HepG2 (cell line): Measurements from ENCODE around the gene CXCL17. TPM values are rescaled to one million over a fixed set of nuclear protein-coding genes. Genes with fewer than 3 reads are reported as not detected.

Experiments used
- AKNA ChIP-seq: sonication (generic); formaldehyde crosslinking; IDR thresholded peaks from 2 replicates; pipeline ENCODE4 v1.4.0; 2020; ENCODE audit warnings: missing genetic modification reagents, borderline replicate concordance
- EP300 ChIP-seq, 3 experiments: sonication (generic) in 1 of 3; formaldehyde crosslinking in 1 of 3; IDR thresholded peaks; 2 replicates each; pipeline versions ENCODE4 v1.5.1 to v1.6.1; 2011 to 2020; ENCODE audit warnings: low read depth in 2 of 3, low read length in 2 of 3, borderline replicate concordance in 1 of 3, improper control_type of control experiment in 1 of 3, mild to moderate bottlenecking in 1 of 3, missing genetic modification reagents in 1 of 3, moderate library complexity in 1 of 3
- ETV5 ChIP-seq: IDR thresholded peaks from 2 replicates; pipeline ENCODE4 v1.6.1; 2018; ENCODE audit warnings: missing biosample characterization, missing genetic modification reagents, inconsistent platforms, borderline replicate concordance
- HHEX ChIP-seq: IDR thresholded peaks from 2 replicates; pipeline ENCODE4 v1.6.1; 2016; ENCODE audit warnings: control low read depth
- NCOR1 ChIP-seq: fragments of 200-600 bp; sonication (generic); IDR thresholded peaks from 2 replicates; pipeline ENCODE4 v1.7.0; 2017; ENCODE audit warnings: antibody characterized with exemption, low read length, borderline replicate concordance
- SKI ChIP-seq: fragments of 450-650 bp; IDR thresholded peaks from one replicate; pipeline ENCODE4 v1.6.1; 2018; ENCODE audit warnings: mild to moderate bottlenecking; ENCODE audit not compliant: partially characterized antibody
- ZNF720 ChIP-seq: sonication (generic); formaldehyde crosslinking; IDR thresholded peaks from 2 replicates; pipeline ENCODE4 v1.4.0; 2020; ENCODE audit warnings: missing genetic modification reagents
- ZNF775 ChIP-seq: sonication (generic); formaldehyde crosslinking; IDR thresholded peaks from 2 replicates; pipeline ENCODE4 v1.4.0; 2020; ENCODE audit warnings: missing genetic modification reagents, mild to moderate bottlenecking, moderate library complexity, borderline replicate concordance
- ZNF879 ChIP-seq: sonication (generic); formaldehyde crosslinking; IDR thresholded peaks from 2 replicates; pipeline ENCODE4 v1.8.1; 2023; ENCODE audit warnings: missing genetic modification reagents
- polyA plus RNA-seq, 8 experiments: library from polyadenylated mRNA; depleted of rRNA in 3 of 8; stranded (reverse) in 7 of 8; unstranded in 1 of 8; fragments of >200 nt; fragmentation: Illumina TruSeq in 4 of 8; extraction: Trizol in 4 of 8; gene quantifications; 2 replicates each; pipeline versions ENCODE4 v1.2.1 to v1.2.3, GENCODE V29; 2011 to 2016; ENCODE audit warnings: low read depth in 4 of 8, missing spikeins in 1 of 8, mixed read lengths in 1 of 8; ENCODE audit not compliant: insufficient read depth in 1 of 8
- total RNA-seq, 5 experiments: library from RNA; depleted of rRNA; stranded (reverse); fragments of >200 nt; fragmentation: Illumina TruSeq; extraction: Trizol; gene quantifications; 2 replicates each; pipeline ENCODE4 v1.2.3, GENCODE V29; 2016; ENCODE audit warnings: low read depth in 1 of 5
- TF ChIP-seq, protein P1 (sequence below), 2 experiments: fragments of 450-650 bp in 1 of 2; sonication (generic) in 1 of 2; formaldehyde crosslinking in 1 of 2; IDR thresholded peaks; 2 replicates each; pipeline versions ENCODE4 v1.6.1 to v1.8.0; 2016 to 2022; ENCODE audit warnings: antibody characterized with exemption in 1 of 2, mild to moderate bottlenecking in 1 of 2, missing genetic modification reagents in 1 of 2
- TF ChIP-seq, protein P2 (sequence below): IDR thresholded peaks from 2 replicates; pipeline ENCODE4 v1.6.1; 2016; ENCODE audit warnings: low read depth

The CXCL17 gene
- total and polyA plus RNA-seq, 2 of the 13 experiments (the other 11 are each of a cell fraction or from before 2014, with no cell fraction given) = 0.12 TPM; not detected in 1

DNA sequence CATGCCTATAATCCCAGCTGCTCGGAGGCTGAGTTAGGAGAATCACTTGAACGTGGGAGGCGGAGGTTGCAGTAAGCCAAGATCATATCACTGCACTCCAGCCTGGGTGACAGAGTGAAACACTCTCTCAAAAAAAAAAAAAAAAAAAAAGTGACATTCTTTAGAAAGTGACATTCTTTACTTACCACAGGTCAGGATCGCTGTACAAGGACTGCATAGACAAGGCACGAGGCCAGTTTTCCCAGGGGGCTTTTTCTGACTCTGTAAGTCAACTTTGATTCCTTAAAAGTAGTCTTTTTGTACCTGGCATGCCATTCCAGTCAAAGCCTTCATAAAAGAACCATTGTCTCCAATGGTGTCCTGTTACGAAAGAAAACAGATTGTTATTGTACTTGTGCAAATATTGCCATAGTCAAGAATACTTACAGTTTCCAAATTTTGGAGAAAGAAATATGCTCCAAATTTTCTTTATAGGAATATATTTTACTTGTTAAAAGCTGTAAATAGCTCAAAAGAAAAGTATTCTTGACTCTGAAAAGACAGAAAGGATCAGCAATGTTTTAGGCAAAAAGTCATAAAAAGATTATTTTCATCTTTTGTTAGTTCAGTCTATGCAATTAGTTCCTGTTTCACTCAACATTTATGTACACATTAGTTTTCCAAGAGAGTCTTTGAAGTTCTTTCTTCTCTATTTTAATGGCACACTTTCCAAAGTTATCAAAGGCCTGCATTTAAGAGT is 46.2 kb upstream of the CXCL17 start (continued):
- TF ChIP-seq, protein P1, sequence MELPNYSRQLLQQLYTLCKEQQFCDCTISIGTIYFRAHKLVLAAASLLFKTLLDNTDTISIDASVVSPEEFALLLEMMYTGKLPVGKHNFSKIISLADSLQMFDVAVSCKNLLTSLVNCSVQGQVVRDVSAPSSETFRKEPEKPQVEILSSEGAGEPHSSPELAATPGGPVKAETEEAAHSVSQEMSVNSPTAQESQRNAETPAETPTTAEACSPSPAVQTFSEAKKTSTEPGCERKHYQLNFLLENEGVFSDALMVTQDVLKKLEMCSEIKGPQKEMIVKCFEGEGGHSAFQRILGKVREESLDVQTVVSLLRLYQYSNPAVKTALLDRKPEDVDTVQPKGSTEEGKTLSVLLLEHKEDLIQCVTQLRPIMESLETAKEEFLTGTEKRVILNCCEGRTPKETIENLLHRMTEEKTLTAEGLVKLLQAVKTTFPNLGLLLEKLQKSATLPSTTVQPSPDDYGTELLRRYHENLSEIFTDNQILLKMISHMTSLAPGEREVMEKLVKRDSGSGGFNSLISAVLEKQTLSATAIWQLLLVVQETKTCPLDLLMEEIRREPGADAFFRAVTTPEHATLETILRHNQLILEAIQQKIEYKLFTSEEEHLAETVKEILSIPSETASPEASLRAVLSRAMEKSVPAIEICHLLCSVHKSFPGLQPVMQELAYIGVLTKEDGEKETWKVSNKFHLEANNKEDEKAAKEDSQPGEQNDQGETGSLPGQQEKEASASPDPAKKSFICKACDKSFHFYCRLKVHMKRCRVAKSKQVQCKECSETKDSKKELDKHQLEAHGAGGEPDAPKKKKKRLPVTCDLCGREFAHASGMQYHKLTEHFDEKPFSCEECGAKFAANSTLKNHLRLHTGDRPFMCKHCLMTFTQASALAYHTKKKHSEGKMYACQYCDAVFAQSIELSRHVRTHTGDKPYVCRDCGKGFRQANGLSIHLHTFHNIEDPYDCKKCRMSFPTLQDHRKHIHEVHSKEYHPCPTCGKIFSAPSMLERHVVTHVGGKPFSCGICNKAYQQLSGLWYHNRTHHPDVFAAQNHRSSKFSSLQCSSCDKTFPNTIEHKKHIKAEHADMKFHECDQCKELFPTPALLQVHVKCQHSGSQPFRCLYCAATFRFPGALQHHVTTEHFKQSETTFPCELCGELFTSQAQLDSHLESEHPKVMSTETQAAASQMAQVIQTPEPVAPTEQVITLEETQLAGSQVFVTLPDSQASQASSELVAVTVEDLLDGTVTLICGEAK (IDR thresholded peaks at IDR 0.05) = no peak
- TF ChIP-seq, protein P1 (CRISPR knock-in tag; IDR thresholded peaks at IDR 0.05) = no peak; the same call in 1 of the 2 replicates
- TF ChIP-seq, protein P2, sequence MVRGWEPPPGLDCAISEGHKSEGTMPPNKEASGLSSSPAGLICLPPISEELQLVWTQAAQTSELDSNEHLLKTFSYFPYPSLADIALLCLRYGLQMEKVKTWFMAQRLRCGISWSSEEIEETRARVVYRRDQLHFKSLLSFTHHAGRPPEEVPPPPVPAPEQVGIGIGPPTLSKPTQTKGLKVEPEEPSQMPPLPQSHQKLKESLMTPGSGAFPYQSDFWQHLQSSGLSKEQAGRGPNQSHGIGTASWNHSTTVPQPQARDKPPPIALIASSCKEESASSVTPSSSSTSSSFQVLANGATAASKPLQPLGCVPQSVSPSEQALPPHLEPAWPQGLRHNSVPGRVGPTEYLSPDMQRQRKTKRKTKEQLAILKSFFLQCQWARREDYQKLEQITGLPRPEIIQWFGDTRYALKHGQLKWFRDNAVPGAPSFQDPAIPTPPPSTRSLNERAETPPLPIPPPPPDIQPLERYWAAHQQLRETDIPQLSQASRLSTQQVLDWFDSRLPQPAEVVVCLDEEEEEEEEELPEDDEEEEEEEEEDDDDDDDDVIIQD = no peak
- peak; percentile 48; the same call in 1 of the 2 replicates for TF ChIP-seq ETV5 (CRISPR knock-in tag)
- peak; percentile 56 for TF ChIP-seq SKI
- peak; percentile 96 for TF ChIP-seq NCOR1
- no peak for TF ChIP-seq ZNF879
- TF ChIP-seq HHEX (CRISPR knock-in tag) = peak; percentile 11; the same call in 1 of the 2 replicates
- TF ChIP-seq ZNF775 = no peak
- no peak for TF ChIP-seq ZNF720 (CRISPR knock-in tag)
- peak in 1 of 2 experiments; percentile 89; a peak in 3 of 4 replicates for TF ChIP-seq EP300 (IDR thresholded peaks at IDR 0.05; ENCODE audit: low read depth in 2 of 2, low read length in 2 of 2)
- TF ChIP-seq EP300 (CRISPR knock-in tag; IDR thresholded peaks at IDR 0.05; ENCODE audit: borderline replicate concordance) = peak; percentile 55; the same call in 1 of the 2 replicates
- no peak for TF ChIP-seq AKNA
